SU-DHL-6 (cell line): ENCODE measurements around the gene SERPINA1.

Experiments used
- H2AFZ ChIP-seq: fragments of 200-600 bp; sonication (generic); 2 replicates; pipeline ENCODE4 v1.6.1; 2014; ENCODE audit warnings: low read depth, mild to moderate bottlenecking, moderate library complexity, mixed read lengths, antibody characterized with exemption, low read length; ENCODE audit not compliant: severe bottlenecking
- H3F3A ChIP-seq: fragments of 200-600 bp; shearing (Covaris generic); 2 replicates; pipeline ENCODE4 v1.6.0; 2016; ENCODE audit warnings: antibody characterized with exemption, mild to moderate bottlenecking; ENCODE audit not compliant: insufficient read depth
- H3K27ac ChIP-seq: fragments of 200-600 bp; sonication (generic); 2 replicates; pipeline ENCODE4 v1.5.1; 2016; ENCODE audit warnings: low read depth, mild to moderate bottlenecking, low read length, moderate library complexity, mixed read lengths
- H3K27me3 ChIP-seq: fragments of 200-600 bp; sonication (generic), shearing (Covaris generic); 2 replicates; pipeline ENCODE4 v1.6.0; 2014; ENCODE audit warnings: mild to moderate bottlenecking, low read length
- H3K36me3 ChIP-seq: fragments of 200-600 bp; sonication (generic); 2 replicates; pipeline ENCODE4 v1.6.1; 2014; ENCODE audit warnings: mild to moderate bottlenecking, low read length, mixed read lengths
- H3K4me2 ChIP-seq: fragments of 300-600, 200-600 bp; shearing (Covaris generic), sonication (generic); 2 replicates; pipeline ENCODE4 v1.6.0; 2014; ENCODE audit warnings: low read length, low read depth, mild to moderate bottlenecking; ENCODE audit not compliant: poor library complexity, severe bottlenecking
- H3K4me3 ChIP-seq: fragments of 200-600 bp; sonication (generic); 2 replicates; pipeline ENCODE4 v1.5.1; 2014; ENCODE audit warnings: antibody characterized with exemption, low read length, mild to moderate bottlenecking, mixed read lengths; ENCODE audit not compliant: insufficient read depth, poor library complexity, severe bottlenecking
- H3K79me2 ChIP-seq: fragments of 200-600 bp; sonication (generic); 2 replicates; pipeline ENCODE4 v1.6.1; 2014; ENCODE audit warnings: mild to moderate bottlenecking, low read length, moderate library complexity; ENCODE audit not compliant: insufficient read depth
- H3K9ac ChIP-seq: fragments of 200-600 bp; sonication (generic); 2 replicates; pipeline ENCODE4 v1.7.0; 2014; ENCODE audit warnings: mild to moderate bottlenecking, low read length
- H3K9me2 ChIP-seq: fragments of 200-600 bp; sonication (generic); replicated peaks from 2 replicates; pipeline ENCODE4 v1.6.1; 2014; ENCODE audit warnings: low read length; ENCODE audit not compliant: insufficient read depth
- H3K9me3 ChIP-seq: fragments of 200-600 bp; sonication (generic); 2 replicates; pipeline ENCODE4 v1.6.1; 2014; ENCODE audit warnings: low read length, mixed read lengths; ENCODE audit not compliant: insufficient read depth
- H4K20me1 ChIP-seq: fragments of 200-600 bp; sonication (generic); 2 replicates; pipeline ENCODE4 v1.6.1; 2014; ENCODE audit warnings: low read depth, mild to moderate bottlenecking, antibody characterized with exemption, low read length, moderate library complexity, mixed read lengths
- EZH2phosphoT487 ChIP-seq: fragments of 200-600 bp; sonication (generic), shearing (Covaris generic); conservative IDR thresholded peaks from 2 replicates; pipeline ENCODE4 v1.6.1; 2018; ENCODE audit warnings: mild to moderate bottlenecking, antibody characterized with exemption, low read length, moderate library complexity, mixed read lengths
- TF ChIP-seq, protein P1 (sequence below): fragments of 200-600 bp; sonication (generic); IDR thresholded peaks from one replicate; pipeline ENCODE4 v1.5.1; 2017; ENCODE audit warnings: antibody characterized with exemption, mild to moderate bottlenecking, low read length, moderate library complexity; ENCODE audit not compliant: insufficient read depth, poor library complexity, severe bottlenecking

Gene SERPINA1

GRCh38 chr14:94366146-94366915 lies 22.1 kb downstream of the SERPINA1 start, which contains the start of gene SERPINA2:
TSS of gene SERPINA2 (minus strand) at chr14:94366698.
- Histone ChIP-seq H3K9me3 (no peaks in the 10 kb centered on the region), H3K27ac (no peak within 1 kb of the TSS), H3K9ac (no peak within 1 kb of the TSS), H3K79me2 (no peaks in the 10 kb centered on the region), H3K9me2 (no peaks in the 10 kb centered on the region), H4K20me1 (no peaks in the 10 kb centered on the region), H3K4me3 (no peak within 1 kb of the TSS), H2AFZ (no peak within 1 kb of the TSS), H3K36me3 (no peaks in the 10 kb centered on the region), H3K27me3 (no peaks in the 10 kb centered on the region), H3F3A (no peaks in the 10 kb centered on the region), H3K4me2 (no peak within 1 kb of the TSS)
- no peak for TF ChIP-seq EZH2phosphoT487
- TF ChIP-seq, protein P1, sequence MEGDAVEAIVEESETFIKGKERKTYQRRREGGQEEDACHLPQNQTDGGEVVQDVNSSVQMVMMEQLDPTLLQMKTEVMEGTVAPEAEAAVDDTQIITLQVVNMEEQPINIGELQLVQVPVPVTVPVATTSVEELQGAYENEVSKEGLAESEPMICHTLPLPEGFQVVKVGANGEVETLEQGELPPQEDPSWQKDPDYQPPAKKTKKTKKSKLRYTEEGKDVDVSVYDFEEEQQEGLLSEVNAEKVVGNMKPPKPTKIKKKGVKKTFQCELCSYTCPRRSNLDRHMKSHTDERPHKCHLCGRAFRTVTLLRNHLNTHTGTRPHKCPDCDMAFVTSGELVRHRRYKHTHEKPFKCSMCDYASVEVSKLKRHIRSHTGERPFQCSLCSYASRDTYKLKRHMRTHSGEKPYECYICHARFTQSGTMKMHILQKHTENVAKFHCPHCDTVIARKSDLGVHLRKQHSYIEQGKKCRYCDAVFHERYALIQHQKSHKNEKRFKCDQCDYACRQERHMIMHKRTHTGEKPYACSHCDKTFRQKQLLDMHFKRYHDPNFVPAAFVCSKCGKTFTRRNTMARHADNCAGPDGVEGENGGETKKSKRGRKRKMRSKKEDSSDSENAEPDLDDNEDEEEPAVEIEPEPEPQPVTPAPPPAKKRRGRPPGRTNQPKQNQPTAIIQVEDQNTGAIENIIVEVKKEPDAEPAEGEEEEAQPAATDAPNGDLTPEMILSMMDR: no peak

DNA sequence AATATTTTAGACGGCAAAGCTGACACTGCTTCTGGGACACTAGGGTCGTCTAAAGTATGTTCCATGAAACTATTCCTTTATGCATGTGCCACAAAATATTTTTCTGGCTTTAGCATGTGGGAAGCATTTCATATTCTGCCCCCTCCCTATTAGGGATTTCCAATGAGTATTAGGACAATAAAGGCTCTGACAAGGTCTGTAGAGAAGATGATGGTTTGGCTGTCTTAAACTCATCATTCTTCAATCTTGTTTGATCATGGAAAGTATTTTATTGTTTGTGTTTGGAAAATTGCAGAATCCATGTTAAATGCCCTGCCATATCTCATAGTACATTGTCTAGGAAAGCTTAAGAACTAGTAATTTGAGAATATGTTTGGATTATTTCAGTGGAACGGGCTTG lies 22.8 kb downstream of the SERPINA1 start:
- Histone ChIP-seq H3K27me3 (no peaks in the 10 kb centered on the region), H3K9me3 (no peaks in the 10 kb centered on the region), H3K36me3 (no peaks in the 10 kb centered on the region), H2AFZ (no peak overlapping the region), H3K79me2 (no peaks in the 10 kb centered on the region), H3K9ac (no peak overlapping the region), H3K4me3 (no peak overlapping the region), H3K4me2 (no peak overlapping the region), H3F3A (no peaks in the 10 kb centered on the region), H4K20me1 (no peaks in the 10 kb centered on the region), H3K9me2 (no peaks in the 10 kb centered on the region), H3K27ac (no peak overlapping the region)
- TF ChIP-seq, protein P1: no peak
- no peak for TF ChIP-seq EZH2phosphoT487

GRCh38 chr14:94364964-94365363 lies 23.4 kb downstream of the SERPINA1 start:
- no peak overlapping the region for H3K9ac ChIP-seq
- no peaks in the 10 kb centered on the region for H3F3A ChIP-seq
- no peaks in the 10 kb centered on the region for H4K20me1 ChIP-seq
- H3K79me2 ChIP-seq: no peaks in the 10 kb centered on the region
- no peaks in the 10 kb centered on the region for H3K27me3 ChIP-seq
- H2AFZ ChIP-seq: no peak overlapping the region
- H3K36me3 ChIP-seq: no peaks in the 10 kb centered on the region
- H3K4me3 ChIP-seq: no peak overlapping the region
- no peaks in the 10 kb centered on the region for H3K9me3 ChIP-seq
- H3K4me2 ChIP-seq: no peak overlapping the region
- no peaks in the 10 kb centered on the region for H3K9me2 ChIP-seq
- no peak overlapping the region for H3K27ac ChIP-seq
- TF ChIP-seq, protein P1: no peak
- TF ChIP-seq EZH2phosphoT487: no peak
